H1 (cell line): ENCODE data around the gene TMEM255B. TPM values are rescaled to one million over a fixed set of nuclear protein-coding genes. Genes with fewer than 3 reads are reported as not detected.

ENCODE experiments used
- BRCA1 ChIP-seq: IDR thresholded peaks from 2 replicates; pipeline ENCODE4 v1.6.1; 2012; ENCODE audit warnings: low read depth, low read length, improper control_type of control experiment
- CBX8 ChIP-seq: fragments of 300-800, 300-1000 bp; sonication (generic); IDR thresholded peaks from 2 replicates; pipeline ENCODE4 v1.7.1; 2016; ENCODE audit warnings: low read depth, low read length, borderline replicate concordance
- HDAC2 ChIP-seq, 2 experiments: fragments of 300-600 bp in 1 of 2; sonication (generic) in 1 of 2; IDR thresholded peaks; 2 replicates each; pipeline ENCODE4 v1.6.1; 2011 to 2012; ENCODE audit warnings: low read depth in 2 of 2, low read length in 2 of 2, mild to moderate bottlenecking in 2 of 2, moderate library complexity in 2 of 2, borderline replicate concordance in 1 of 2, inconsistent platforms in 1 of 2
- JUN ChIP-seq: IDR thresholded peaks from 2 replicates; pipeline ENCODE4 v1.6.1; 2011; ENCODE audit warnings: low read depth, mild to moderate bottlenecking, improper control_type of control experiment, low read length
- SIN3A ChIP-seq, 2 experiments: IDR thresholded peaks in 1 of 2; conservative IDR thresholded peaks in 1 of 2; 2 replicates each; pipeline ENCODE4 v1.6.1; 2011 to 2012; ENCODE audit warnings: low read length in 2 of 2, improper control_type of control experiment in 1 of 2, low read depth in 1 of 2, mild to moderate bottlenecking in 1 of 2
- TAF1 ChIP-seq: IDR thresholded peaks from 2 replicates; pipeline ENCODE4 v1.6.1; 2011; ENCODE audit warnings: mild to moderate bottlenecking, low read depth, low read length
- polyA plus RNA-seq, 7 experiments: library from polyadenylated mRNA; depleted of rRNA in 3 of 7; stranded (reverse) in 5 of 7; unstranded in 2 of 7; fragments of >200 nt in 5 of 7; fragments of 200-250 nt in 2 of 7; gene quantifications; 1 replicate in 5 of 7; 2 replicates in 1 of 7; 4 replicates in 1 of 7; pipeline versions ENCODE4 v1.2.1 to v1.2.3, GENCODE V29; 2011 to 2013; ENCODE audit warnings: missing spikeins in 2 of 7, mixed read lengths in 2 of 7
- total RNA-seq: library from RNA; stranded (reverse); fragmentation: NEBNext Ultra II Directional; extraction: Animal tissue kit (Norgen Biotek cat#: 25700); gene quantifications from 2 replicates; pipeline ENCODE4 v1.2.1, GENCODE V29; 2021
- TF ChIP-seq, protein P1 (sequence below): fragments of 300-600 bp; sonication (generic); IDR thresholded peaks from 2 replicates; pipeline ENCODE4 v1.7.1; 2012; ENCODE audit warnings: low read length, moderate library complexity, mild to moderate bottlenecking, inconsistent platforms; ENCODE audit not compliant: insufficient replicate concordance
- TF ChIP-seq, protein P2 (sequence below): IDR thresholded peaks from 2 replicates; pipeline ENCODE4 v1.6.1; 2011; ENCODE audit warnings: low read length, improper control_type of control experiment

TMEM255B gene
- total and polyA plus RNA-seq, 2 of the 8 experiments (the other 6 are each of a cell fraction or from before 2014, with no cell fraction given), result 3.4 to 4.4 TPM

GRCh38 chr13:113776231-113777125, 17.5 kb downstream of the TMEM255B start (continued):
- TF ChIP-seq, protein P1, sequence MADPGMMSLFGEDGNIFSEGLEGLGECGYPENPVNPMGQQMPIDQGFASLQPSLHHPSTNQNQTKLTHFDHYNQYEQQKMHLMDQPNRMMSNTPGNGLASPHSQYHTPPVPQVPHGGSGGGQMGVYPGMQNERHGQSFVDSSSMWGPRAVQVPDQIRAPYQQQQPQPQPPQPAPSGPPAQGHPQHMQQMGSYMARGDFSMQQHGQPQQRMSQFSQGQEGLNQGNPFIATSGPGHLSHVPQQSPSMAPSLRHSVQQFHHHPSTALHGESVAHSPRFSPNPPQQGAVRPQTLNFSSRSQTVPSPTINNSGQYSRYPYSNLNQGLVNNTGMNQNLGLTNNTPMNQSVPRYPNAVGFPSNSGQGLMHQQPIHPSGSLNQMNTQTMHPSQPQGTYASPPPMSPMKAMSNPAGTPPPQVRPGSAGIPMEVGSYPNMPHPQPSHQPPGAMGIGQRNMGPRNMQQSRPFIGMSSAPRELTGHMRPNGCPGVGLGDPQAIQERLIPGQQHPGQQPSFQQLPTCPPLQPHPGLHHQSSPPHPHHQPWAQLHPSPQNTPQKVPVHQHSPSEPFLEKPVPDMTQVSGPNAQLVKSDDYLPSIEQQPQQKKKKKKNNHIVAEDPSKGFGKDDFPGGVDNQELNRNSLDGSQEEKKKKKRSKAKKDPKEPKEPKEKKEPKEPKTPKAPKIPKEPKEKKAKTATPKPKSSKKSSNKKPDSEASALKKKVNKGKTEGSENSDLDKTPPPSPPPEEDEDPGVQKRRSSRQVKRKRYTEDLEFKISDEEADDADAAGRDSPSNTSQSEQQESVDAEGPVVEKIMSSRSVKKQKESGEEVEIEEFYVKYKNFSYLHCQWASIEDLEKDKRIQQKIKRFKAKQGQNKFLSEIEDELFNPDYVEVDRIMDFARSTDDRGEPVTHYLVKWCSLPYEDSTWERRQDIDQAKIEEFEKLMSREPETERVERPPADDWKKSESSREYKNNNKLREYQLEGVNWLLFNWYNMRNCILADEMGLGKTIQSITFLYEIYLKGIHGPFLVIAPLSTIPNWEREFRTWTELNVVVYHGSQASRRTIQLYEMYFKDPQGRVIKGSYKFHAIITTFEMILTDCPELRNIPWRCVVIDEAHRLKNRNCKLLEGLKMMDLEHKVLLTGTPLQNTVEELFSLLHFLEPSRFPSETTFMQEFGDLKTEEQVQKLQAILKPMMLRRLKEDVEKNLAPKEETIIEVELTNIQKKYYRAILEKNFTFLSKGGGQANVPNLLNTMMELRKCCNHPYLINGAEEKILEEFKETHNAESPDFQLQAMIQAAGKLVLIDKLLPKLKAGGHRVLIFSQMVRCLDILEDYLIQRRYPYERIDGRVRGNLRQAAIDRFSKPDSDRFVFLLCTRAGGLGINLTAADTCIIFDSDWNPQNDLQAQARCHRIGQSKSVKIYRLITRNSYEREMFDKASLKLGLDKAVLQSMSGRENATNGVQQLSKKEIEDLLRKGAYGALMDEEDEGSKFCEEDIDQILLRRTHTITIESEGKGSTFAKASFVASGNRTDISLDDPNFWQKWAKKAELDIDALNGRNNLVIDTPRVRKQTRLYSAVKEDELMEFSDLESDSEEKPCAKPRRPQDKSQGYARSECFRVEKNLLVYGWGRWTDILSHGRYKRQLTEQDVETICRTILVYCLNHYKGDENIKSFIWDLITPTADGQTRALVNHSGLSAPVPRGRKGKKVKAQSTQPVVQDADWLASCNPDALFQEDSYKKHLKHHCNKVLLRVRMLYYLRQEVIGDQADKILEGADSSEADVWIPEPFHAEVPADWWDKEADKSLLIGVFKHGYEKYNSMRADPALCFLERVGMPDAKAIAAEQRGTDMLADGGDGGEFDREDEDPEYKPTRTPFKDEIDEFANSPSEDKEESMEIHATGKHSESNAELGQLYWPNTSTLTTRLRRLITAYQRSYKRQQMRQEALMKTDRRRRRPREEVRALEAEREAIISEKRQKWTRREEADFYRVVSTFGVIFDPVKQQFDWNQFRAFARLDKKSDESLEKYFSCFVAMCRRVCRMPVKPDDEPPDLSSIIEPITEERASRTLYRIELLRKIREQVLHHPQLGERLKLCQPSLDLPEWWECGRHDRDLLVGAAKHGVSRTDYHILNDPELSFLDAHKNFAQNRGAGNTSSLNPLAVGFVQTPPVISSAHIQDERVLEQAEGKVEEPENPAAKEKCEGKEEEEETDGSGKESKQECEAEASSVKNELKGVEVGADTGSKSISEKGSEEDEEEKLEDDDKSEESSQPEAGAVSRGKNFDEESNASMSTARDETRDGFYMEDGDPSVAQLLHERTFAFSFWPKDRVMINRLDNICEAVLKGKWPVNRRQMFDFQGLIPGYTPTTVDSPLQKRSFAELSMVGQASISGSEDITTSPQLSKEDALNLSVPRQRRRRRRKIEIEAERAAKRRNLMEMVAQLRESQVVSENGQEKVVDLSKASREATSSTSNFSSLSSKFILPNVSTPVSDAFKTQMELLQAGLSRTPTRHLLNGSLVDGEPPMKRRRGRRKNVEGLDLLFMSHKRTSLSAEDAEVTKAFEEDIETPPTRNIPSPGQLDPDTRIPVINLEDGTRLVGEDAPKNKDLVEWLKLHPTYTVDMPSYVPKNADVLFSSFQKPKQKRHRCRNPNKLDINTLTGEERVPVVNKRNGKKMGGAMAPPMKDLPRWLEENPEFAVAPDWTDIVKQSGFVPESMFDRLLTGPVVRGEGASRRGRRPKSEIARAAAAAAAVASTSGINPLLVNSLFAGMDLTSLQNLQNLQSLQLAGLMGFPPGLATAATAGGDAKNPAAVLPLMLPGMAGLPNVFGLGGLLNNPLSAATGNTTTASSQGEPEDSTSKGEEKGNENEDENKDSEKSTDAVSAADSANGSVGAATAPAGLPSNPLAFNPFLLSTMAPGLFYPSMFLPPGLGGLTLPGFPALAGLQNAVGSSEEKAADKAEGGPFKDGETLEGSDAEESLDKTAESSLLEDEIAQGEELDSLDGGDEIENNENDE, result no peak
- TF ChIP-seq BRCA1 (no peak), CBX8 (no peak), JUN (no peak), TAF1 (no peak), SIN3A (conservative IDR thresholded peaks at IDR 0.05 in 1 of 2, IDR thresholded peaks at IDR 0.05 in 1 of 2; ENCODE audit: low read depth in 1 of 2, low read length in 2 of 2) (no peak), HDAC2 (IDR thresholded peaks at IDR 0.05; ENCODE audit: borderline replicate concordance in 1 of 2, low read depth in 2 of 2, low read length in 2 of 2) (no peak)
- TF ChIP-seq, protein P2, sequence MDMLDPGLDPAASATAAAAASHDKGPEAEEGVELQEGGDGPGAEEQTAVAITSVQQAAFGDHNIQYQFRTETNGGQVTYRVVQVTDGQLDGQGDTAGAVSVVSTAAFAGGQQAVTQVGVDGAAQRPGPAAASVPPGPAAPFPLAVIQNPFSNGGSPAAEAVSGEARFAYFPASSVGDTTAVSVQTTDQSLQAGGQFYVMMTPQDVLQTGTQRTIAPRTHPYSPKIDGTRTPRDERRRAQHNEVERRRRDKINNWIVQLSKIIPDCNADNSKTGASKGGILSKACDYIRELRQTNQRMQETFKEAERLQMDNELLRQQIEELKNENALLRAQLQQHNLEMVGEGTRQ, result no peak
